HG03095 (cell line): ENCODE measurements around the gene GSTM3.
"Not testable (repeated sequence)": the region's sequence is repeated elsewhere in the genome, so short reads cannot be mapped to it uniquely, and the experiment has no call there.

Experiments
- ATAC-seq: cut with Tn5 transposase; IDR thresholded peaks from one replicate; pipeline ENCODE4 v1.9.1; 2021; ENCODE audit warnings: moderate library complexity; ENCODE audit not compliant: unreplicated experiment

Gene GSTM3

DNA sequence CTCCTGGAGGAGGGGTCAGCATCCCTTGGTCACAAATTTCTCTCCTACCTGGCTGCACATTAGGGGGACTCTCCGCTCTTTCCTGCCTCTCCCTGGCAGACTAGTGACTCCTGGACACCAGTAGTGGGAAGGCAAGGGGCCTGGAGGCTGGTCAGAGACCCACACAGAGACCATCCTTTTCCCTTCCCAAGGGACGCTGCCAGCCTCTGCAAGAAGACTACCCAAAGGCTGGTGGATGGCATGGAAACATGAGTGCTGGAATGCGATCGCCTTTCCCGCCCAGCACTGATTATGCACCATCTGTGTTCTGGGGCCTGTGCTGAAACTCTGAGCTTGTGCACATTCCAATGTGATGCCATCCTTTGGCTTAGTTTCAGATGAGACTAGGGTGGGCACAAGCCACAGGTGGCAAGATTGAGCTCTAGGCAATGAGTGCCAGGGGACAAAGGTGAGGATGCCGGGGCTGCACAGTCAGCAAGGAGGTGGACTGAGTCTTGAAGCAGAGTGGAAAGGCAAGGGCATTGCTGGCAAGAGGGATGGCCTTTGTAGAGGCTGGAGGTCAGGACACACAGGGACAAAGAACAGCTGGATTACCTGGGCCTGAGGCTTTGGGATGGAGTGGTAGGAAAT is 35.5 kb upstream of the GSTM3 start:
- no peak for ATAC-seq

DNA sequence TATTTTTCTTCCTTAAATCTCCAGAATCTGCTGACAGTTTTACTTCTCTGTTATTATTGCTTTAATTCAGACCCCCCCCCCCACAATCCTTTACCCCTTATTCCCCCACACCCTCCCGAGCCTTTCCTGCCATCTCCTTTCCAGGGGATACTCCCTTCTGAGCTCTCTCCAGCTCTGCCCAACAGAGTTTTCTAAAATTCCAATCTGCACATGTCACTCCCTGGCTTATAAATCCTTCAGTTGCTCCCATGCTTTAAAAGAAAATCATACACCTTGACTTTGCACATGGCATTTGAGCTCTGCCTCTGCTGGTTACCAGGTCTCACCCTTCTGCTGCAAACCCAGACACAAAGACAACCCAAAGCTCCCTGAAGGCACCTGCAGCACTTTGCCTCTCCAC is 34.6 kb upstream of the GSTM3 start:
- no peak for ATAC-seq

DNA sequence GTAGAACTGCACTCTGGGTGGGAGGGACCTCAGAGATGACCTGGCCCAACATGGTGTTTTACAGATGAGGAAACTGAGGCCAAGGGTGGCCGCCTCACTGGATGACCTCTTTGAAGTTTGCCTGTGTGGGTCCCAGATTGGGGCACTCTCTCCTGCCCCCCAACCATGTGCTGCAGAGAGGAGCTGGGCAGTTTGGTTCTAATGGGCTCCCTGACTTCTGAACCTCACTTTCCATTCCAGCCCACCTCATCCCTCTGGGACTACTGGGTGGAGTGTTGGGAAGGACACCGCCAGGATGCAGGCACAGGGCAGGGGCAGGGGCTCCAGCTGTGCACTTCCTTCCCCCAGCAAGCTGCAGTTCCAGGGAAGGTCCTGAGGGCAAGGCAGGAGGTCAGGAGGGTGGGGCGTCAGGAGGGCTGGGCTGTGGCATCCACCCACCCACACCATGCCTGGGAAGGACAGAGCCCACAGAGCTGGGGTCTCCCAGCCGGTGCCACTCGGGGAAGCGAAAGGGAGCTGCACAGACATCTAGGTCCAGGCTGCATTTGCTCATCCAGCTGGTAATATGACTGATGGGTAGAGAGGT is 33.2 kb upstream of the GSTM3 start:
- ATAC-seq: no peak

DNA sequence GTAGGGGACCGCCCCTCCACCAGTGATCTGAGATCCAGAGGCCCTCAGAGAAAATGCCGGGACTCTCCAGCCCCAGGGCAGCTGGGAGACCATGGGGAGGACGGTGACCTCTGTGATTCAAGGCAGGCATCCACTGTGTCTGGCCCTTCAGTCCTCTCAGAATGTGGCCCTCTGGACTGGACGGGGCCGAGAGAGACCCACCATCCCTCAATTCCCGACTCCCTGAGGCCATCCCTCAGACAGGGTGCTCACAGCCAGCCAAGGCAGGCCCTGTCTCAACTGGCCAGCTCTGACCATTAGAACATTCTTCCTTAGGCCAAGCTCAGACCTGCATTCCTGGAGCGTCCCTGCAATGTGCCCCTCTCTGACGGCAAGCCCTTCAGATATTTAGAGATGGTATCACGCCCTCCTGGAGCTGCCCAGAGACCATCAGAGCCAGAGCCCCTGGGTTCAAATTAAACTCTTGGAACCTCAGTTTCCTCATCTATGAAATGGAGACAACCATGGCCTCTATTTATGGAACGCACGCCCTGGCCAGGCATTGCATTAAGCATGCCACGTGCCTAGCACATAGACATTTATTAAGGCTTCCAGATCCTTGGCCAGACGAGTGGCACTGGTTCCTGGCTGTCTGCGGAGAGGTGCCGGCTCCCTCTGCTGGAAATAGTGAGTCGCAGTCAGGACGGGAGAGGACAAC is 32.5 kb upstream of the GSTM3 start:
- ATAC-seq: peak; percentile 65

DNA sequence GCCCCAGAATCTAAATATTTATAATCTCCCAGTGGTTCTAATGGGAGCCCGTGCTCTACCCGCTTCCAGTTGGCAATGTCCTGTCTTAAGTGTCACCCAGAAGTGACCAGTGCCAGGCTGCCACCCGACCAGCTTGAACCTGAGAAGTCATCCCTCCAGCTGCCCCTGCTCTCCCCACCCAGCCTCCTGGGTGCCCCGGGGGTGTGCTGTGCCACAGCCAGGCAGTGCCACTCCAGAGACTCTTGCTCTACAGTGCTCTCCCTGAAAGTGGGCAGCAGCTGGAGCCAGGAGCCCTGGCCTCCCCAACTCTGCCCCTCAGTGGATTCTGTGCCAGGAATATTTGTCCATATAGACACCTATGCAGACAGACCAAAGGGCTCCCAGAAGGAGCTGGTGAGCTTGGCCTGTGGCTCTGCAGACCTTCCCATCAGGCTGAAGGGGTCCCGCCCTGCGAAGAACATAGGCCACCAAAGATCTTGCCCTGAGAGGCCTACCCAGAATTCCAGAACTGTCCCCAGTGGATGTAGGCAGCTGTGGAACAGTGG is 31.9 kb upstream of the GSTM3 start:
- no peak for ATAC-seq

DNA sequence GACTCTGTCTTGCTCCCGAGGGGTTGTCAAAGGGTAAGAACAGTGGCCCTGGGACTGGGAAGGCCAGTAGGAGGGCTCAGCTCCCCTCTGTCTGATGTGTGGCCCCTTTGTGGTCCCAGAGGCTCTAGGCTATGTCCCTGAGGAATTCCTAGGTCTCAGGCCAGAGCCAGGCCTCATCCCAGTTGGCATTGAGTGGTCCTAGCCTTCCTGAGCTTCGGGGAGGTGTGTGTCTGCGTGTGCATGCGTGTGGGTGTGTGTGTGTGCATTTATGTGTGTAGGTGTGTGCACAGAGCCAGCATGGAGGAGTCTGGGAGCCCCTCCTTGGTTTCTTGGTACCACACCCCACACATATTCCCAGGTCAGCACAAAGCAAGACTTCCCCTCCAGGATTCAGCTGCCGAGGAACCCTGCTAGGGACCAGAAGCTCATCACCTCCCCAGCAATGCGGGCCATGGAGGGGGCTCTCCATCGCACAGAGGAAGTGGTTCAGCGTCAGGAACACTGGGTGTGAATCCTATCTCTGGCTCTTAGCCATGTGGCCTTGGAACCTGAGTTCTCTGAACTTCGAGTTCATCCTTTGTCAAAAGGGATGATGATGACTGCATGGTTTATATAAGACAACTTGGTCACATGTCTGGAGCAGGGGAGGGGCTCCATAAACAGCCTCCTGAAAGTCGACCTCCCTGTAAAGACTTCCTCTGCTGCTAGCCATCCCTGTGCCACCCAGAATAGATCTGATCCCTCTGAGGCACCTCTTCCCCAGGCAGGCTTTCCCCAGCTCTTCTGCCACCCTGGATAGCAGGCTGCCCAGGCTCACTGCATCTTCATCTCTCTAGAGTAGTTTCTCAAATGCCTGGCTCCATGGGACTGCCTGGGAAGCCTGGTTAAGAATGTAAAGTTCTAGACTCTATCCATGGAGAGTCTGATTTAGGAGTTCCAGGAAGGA is 31.1 kb upstream of the GSTM3 start:
- ATAC-seq: no peak

DNA sequence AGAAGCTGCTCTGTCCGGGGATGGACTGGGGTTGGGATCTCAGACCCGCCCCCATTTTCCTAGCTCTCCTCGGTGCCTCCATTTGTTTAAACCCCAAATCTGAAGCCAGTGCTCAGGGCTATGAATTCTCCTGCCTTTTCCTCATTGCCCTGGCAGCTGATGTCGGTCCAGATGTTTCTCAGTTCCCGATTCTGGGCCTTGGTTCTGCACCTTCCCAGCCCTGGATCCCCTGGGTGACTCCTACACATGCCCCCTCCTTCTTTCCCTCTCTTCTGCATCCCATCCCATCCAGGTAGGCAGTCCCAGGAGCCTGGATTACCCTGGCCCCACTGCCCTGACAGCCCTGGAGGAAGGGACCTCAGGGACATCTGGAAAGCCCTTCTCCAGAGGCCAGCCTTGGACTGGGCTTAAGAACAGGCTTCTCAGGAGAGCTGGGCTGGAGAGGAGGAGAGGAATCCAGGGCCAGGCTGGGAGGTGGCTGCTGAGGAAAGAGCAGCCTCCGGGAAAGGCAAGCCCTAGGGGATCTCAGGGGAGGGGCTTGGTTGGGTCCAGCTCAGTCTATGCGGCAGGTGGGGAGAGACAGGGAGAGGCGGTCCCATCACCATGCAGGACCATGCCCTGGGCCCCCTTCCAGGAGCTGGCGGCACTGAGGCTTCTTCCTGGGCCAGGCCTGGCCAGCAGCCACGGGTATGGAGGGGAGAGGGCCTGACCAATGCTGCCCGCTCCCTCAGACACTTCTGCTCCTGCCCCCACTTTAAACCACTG is 29.7 kb upstream of the GSTM3 start:
- ATAC-seq: no peak

DNA sequence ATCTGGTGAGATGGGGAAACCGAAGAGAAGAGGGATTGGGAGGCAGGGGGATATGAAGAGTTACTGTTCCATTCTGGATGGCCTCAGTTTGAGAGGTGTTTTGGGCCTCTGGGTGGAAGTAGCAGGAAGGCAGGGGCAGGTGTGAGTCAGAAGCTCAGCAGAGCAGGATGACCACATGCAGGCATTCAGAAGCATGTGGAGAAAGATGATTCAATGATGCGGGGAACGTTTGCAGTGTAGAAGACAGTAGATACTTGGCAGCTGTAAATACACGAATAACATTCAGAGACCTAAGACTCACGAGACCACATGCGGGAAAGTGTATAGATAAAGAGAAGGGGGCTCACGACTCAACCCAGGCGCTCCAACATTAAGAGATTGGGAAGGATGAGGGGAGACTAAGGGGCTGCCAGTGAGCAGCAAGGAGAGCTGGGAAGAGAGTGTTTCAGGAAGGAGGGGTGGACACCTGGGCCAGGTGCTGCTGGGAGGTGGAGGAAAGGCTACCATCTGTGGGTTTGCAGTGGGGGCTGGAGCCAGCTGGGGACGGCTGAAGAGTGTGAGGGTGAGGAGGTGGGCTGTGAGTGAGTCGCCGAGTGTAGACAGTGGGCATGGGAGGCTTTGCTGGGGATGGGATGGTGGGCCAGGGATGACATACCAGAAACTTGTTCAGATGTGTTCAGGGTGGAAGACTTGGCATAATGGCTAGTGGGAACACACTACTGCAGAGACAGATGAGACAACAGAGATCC is 28.7 kb upstream of the GSTM3 start:
- ATAC-seq: no peak

DNA sequence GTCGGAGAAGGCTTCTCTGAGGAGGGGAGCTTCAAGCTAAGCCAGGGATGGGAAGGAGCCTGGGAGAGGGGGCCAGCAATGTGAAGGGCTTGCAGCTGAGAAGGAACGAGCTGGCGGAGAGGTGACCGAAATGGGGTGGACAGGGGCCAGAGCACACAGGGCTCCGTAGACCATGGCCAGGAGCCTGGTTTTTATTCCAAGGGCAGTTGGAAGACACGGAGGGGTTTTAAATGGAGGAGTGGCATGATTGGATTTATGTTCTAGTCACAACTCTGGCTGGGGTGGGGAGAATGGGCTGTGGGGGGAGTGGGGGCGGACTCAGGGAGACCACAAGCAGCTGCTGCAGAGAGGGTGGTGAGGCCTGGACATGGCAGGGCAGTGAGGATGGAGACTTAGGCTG is 28.0 kb upstream of the GSTM3 start:
- ATAC-seq: no peak

DNA sequence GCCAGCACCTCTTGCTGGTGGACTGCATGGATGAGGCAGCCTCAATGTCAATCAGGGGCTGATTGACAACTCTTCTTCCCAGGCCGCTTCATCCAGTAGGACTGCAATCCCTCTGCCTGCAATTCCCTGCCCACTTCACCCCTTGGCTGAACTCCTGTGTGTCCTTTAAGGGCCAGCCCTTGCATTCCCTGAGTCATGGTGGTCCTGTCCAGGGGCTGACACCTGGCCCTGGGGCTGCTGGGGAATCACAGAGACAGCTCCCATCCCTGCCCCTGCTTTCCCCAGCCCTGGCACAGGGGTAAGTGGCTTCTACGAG is 27.5 kb upstream of the GSTM3 start:
- no peak for ATAC-seq

DNA sequence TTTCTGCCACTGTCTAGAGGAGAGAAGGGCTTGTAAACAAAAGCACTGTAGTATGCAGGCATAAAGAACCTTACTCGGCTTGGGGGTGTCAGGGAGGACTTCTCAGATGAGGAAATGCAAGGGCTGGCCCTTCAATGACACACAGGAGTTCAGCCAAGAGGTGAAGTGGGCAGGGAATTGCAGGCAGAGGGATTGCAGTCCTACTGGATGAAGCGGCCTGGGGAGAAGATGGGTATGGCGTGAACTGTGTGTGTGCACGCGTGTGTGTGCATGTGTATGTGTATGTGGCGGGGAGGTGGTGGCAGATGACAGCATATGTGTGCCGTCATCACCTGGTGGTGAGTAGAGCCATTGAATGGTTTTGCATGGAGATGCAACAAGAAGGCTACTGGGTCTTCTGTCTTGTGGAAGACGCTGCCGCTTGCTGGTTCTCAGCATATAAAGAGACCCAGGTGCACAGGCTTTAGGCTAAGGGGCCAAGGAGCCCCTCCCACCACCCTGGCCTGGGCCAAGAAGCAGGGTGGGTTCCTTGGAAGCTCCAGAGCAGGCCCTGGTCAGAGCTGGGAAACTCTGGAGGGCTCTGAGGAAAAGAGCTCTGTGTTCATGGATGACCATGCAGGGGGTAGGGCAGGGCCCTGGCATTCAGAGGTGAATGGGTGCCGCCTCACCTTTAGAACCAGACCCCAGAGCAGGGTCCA is 26.9 kb upstream of the GSTM3 start:
- no peak for ATAC-seq

DNA sequence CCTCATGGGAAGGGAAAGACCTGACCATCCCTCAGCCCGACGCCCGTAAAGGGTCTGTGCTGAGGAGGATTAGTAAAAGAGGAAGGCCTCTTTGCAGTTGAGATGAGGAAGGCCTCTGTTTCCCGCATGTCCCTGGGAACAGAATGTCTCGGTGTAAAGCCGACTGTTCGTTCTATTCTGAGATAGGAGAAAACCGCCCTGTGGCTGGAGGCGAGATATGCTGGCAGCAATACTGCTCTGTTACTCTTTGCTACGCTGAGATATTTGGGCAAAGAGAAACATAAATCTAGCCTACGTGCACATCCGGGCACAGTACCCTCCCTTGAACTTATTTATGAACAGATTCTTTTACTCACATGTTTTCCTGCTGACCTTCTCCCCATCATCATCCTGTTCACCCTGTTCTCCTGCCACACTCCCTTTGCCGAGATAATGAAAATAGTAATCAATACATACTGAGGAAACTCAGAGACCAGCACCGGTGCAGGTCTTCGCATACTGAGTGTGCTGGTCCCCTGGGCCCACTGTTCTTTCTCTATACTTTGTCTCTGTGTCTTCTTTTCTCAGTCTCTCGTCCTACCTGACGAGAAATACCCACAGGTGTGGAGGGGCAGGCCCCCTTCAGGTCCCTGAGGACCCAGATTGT is 26.3 kb upstream of the GSTM3 start:
- not testable (repeated sequence) for ATAC-seq

DNA sequence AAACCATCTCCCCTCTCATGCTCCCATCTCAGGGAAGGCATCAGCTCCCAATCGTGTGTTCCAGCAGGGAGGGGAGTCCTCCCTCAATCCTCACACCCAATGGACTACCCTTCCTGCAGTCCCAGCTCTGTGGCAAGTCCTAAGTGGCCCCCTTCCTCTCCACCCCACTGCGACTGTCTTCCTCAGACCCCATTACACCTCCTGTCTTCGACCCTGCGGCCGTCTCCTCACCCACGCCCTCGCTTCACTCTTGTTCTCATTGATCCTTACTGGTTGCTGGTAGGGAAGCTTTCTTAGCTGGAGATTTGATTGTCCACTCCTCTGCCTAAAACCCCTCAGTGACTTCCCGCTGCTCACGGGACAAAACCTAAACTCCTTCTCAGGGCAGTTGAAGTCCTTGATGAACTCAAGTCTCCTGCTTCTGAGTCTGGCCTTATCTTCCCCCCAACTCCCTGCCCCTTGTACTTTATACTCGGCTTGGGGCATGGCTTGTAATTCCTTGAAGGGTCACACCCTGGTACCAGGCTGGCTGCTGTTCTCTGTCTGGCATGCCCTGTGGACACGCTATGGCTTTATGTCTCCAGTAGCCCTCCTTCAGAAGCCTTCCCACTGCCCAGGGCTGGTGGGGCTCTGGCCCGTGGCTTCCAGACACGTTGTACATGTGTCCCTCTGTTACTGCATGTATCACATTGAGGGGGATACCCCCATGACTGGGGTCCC is 25.2 kb upstream of the GSTM3 start:
- no peak for ATAC-seq

DNA sequence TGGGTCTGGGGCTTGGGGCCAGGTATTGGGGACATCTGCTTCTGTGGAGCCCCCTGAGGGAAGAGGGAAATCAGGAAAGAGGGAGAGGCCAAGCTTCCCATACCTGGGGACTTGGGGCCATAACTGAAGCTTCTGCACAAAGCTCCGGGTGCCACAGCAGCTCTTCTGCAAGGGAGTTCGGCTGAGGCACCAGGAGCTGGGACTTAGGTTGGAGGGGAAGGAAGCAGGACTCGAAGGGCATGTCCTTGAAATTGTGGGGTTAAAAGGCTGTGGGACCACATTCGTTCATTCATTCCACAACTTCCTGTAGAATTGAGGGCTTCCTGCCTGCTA is 24.6 kb upstream of the GSTM3 start:
- no peak for ATAC-seq

DNA sequence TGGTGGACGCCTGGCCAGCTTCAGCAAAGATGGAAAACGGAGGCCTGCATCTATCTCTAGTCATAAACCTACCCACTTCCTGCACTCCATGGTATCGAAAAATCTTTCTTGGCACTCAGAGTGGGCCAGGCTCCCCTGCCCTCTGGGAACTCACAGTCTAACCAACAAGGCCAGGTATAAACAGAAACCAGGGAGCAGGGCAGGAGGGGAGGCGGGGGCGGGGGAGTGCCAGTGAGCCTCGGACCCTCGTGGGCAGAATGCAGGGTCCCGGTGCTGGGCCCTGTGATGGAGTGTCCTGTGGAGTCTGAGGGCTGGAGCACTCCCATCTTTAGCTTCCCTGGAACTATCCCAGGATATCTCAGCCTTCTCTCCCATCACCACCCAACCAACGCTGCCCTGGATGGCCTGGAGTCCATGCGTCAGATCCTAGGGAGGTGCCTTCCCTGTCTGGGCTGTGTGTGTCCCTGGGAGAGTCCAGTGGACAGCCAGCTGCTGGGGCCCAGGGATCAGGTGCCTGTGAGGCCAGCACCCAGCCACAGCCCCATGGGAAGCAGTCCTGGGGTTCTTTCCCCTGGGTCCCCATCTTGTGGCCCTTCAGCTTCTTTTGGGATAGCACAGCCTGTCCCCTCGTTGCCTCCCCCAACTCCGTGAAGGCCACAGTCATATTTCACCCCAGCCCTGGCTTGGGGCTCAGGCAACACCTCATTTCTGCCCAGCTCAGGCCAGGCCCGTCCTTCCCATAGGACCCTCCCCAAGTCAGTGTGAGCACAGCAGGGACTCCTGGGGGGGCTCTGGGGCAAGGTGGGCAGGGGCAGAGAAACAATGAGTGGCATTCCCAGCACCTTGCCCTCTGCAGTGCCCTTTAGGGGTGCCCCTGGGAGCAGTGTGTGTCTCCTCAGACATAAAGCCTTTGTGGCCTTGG is 24.0 kb upstream of the GSTM3 start:
- no peak for ATAC-seq

DNA sequence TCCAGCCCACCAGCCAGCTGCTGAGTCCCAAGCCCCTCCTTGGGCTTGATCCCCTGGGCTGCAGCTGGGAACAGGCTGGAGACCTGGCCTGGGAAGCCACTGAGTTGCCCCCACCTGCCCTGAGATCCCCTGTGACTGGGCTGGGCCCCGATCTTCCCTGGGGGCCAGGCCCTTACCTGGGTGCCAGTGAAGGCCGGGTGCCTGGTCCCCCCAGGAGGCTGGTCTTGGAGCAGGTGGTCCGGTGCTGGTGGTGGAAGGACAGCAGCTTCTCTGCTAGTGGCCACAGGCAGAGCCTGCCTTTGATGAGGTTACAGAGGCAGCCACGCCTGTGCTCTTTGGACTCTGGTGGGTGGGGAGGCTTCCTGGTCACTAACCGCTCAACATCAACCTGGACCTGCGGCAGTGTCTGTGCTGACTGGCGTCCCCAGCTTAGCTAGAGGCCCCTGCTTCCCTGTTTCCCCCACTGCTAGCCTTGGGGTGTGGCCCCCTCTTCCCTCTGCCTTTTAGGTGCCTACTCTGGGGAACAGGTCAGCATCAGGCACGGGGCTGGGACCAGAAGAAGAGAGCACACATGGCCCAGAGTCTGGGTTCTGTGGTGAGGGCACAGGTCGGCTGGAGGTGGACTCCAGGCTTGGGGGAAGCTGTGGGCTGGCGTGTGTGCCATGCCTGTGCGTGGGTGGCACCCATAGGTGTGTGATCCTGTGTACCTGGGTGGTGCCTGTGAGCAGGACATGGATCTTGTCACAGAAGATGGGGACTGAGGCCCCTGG is 23.0 kb upstream of the GSTM3 start, which contains the start of gene EPS8L3:
Gene EPS8L3, minus strand, starts transcription at position 278 of the 770 bp plus-strand sequence. CDS start 2,174 bp downstream, outside the sequence.
- ATAC-seq: no peak
